GM10847 (cell line): Measurements from ENCODE around the gene CRIP3.

Experiments used
- POLR2A ChIP-seq: IDR thresholded peaks from 2 replicates; pipeline ENCODE4 v1.6.1; 2011; ENCODE audit not compliant: insufficient read length; ENCODE audit errors: extremely low read depth

CRIP3 gene

DNA sequence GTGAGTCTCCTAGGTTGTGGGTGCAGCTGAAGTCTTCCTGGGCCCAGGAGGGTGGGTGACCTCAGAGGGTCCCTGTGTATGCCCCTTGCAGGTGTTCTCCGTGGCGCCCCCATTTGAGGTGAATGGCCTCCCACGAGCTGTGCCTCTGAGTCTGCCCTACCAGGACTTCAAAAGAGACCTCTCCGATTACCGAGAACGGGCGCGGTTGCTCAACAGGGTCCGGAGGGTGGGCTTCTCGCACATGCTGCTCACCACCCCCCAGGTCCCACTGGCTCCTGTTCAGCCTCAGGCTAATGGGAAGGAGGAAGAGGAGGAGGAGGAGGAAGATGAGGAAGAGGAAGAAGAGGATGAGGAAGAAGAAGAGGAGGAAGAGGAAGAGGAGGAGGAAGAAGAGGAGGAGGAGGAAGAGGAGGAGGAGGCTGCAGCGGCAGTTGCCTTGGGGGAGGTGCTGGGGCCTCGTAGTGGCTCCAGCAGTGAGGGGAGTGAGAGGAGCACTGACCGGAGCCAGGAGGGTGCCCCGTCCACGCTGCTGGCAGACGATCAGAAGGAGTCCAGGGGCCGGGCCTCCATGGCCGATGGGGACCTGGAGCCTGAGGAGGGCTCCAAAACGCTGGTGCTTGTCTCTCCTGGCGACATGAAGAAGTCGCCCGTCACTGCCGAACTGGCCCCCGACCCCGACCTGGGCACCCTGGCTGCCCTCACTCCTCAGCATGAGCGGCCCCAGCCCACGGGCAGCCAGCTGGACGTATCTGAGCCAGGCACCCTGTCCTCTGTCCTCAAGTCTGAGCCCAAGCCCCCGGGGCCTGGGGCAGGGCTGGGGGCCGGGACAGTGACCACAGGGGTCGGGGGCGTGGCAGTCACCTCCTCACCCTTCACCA, 25.8 kb downstream of the CRIP3 start:
- no peak for TF ChIP-seq POLR2A

DNA sequence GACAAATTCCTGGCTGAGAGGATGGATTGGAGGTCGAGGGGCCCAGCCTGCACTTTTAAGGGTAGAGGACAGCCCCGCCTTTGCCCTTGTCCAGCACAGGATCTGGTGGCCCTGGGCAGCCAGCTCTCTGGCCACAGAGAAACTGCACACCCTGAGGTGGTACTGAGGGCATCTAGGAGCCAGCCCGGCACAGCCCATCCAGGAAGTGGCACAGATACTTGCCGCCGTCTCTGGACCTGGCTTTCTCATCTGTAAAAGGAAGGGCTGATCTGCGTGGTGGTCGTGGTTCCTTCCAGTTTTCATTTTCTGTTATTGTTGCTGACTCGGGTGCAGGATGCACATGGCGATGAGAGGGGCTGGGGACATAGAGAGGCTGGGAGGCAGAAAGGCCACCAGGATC, 26.6 kb downstream of the CRIP3 start:
- no peak for TF ChIP-seq POLR2A

DNA sequence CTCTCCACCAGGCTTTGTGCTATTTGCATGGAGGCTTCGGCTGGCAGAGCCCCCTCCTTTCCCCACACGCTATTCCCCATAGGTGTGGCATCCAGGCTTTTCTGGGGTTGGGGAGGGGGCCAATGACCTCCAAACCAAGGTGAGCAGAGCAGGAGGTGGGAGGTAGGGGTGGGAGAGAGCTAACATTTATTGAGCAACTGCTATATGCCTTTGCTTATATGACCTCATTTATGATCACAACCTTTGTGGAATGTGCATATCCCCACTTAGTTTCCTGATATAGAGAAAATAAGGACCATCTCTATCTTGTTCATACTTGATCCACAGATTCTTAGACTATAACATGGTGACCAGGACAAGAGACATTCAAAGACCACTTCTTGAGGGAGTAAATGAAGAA, 28.4 kb downstream of the CRIP3 start:
- no peak for TF ChIP-seq POLR2A

DNA sequence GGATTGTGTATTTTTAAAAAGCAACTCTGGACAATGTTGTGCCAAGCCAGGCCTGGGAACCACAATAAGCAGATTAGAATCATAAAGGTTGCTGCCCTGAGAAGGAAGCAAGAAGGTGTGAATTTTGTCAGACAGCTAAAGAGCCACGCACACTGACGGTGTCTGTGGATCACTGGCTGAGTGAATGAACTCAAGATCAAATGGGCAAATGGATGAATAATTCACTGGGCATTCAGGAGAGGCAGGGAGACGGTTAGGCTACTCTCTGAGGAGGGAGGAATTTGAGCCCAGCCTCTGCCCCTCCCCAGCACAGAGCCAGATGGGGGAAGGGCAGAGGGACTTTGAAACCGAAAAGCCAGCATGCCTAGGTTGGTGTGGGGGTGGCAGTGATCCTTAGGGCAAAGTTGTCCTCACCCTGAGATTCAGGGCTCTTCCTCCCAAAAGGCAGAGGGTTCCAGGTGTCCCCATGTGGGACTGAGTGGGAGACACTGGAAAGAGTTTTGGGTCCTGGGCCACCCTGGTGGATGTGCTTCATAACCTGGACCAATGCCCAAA, 30.0 kb downstream of the CRIP3 start:
- TF ChIP-seq POLR2A: no peak

DNA sequence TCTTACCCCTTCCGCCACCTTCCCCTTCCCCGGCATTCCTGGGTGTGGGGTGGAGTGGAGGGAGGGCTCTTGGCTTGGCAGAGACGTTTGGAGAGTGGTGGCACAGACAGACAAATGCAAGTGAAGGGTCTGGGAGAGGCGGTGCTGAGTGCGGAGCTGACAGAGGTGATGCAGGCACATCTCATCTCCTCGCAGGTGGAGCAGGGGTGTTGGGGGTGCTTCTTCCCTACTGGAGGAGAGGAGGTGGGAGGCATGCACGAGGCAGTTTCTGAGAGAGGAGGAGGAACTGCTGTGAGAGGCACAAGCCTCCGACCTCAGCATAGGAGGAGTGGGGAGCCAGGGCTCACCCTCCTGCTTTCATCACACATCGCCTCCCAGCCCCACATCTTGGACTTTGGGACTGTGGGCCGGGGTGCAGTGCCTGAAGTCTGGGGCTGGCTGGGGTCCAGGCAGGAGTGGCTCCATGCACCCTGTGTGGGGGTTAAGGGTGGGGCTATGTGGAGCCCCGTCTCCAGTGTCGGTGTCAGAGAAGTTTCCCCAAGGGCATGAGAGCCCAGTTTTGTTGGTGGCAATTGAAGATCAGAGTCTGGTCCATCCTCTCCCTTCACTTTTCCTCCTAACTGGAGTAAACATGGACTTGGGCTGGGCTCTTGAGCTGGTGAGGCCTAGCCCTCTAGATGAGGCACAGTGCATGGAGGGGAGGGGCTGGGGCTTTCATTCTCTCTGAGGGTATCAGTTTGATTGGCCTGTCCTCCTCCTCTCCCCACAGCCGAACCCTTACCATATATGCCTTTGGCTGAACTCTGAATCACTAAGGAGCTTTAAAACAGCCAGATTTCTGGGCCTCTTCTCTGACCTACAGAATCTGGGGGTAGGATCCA, 30.7 kb downstream of the CRIP3 start:
- no peak for TF ChIP-seq POLR2A

DNA sequence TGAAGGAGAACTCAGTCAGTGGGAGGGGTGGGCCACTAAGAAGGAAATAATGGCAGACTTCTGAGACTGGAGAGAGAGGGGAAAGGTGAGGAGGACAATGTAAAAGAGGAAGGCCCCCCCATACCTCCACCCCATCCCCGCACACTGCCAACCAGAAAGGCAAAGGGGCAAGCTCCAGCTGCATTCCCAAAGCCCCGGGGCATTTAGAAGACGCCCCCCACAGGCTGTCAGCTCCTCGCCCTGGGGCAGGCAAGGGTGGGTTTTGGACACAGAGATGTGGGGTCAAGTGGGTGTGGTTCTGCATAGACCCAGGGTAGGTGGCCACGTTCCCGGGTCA, 31.4 kb downstream of the CRIP3 start:
- no peak for TF ChIP-seq POLR2A

DNA sequence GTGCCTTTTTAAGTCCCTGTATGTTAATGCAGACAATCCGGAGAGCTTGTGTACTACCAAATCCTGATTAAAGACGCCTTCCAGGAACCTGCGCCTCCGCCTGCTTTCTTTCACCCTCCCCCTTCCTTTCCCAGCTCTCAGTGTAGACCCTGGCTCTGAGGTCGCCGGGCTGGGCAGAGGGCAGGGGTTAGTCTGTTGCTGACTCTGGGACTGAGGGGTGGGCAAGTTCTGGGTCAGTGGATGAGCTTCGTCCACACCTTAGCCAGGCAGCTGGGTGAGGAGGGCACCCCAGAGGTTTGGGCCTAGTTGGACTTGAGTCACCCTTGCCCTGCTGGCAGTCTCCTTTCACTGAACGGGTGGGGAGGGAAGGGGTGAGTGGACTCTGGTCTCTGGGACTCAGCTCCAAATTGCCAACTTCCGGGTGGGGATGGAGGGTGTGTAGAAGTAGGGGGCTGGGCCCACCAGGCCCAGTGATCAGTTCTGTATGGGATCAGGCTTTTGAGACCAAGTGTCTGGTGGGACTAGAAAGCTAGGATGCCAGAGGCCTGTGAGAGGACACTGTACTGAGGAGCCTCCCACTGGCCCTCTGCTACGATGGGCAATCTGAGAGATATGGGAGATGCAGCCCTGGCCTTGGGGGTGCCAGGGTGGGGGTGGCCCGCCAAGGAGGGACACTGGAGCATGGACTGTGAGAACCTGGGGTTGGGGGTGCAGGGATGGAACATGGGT, 31.9 kb downstream of the CRIP3 start:
- no peak for TF ChIP-seq POLR2A

DNA sequence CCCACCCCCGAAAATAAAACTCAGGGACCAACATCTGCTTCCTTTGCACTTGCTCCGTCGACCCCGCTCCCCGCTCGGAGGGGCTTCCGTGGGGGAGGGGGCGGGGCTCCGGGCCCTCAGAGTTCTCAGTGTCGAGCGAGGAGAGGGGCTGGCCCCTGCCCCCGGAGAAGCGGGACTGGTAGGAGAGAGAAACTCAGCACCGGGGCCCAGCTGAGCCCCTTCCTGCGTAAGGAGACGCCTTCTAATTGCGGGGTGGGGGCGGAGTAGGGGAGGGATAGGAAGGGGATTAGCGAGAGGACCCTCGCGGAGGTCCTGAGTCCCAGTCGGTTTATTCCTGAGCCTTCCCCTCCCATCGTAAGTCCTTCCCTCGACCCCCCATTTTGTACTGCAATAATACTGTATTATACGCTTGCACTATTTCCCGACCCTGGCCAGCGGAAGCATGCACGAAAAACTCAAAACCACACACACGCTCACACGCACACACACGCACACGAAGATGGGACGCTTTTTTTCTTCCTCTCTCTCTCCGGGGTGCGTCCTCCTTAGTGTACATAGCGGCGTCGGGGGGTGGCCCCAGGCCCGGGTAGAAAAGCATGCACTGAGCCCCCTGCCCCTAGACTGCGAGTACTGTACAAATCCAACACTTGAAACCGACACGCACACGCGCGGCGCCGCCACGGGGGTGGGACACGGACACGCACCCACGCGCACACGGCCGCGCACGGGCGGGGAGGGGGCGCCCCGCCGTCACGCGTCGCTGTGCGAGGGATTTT, 32.6 kb downstream of the CRIP3 start:
- no peak for TF ChIP-seq POLR2A

DNA sequence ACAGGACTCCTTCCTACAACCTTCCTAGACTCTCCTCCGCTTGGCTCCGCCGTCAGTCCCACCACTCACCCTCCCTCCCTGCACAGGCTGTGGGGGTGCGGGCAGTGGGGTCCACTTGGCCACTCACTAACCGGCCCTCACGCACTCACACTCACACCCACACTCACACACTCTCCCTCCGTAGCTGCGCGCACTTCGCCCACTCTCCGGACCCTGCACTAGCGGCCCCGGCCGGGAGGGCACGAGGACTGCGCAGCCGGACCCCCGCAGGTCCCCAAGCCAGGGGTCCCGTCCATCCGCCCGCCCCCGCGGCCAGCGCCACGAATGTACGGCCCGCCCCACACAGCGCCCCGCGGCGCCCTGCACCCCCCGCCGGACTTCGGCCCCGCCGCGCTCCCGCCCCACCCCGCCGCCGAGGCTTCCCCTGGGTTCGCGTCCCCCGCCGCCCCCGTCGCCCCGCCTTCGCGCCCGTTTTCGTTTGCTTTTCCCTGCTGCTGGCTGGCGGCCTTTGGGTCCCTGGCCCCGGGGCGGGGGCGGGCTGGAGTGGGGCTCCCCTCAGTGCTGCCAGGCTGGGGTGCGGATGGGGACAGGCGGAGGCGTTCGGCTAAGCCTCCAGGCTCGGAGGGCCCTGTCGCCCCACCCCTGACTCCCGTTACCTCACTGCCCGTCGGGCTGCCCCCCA, 33.6 kb downstream of the CRIP3 start:
- TF ChIP-seq POLR2A: no peak

DNA sequence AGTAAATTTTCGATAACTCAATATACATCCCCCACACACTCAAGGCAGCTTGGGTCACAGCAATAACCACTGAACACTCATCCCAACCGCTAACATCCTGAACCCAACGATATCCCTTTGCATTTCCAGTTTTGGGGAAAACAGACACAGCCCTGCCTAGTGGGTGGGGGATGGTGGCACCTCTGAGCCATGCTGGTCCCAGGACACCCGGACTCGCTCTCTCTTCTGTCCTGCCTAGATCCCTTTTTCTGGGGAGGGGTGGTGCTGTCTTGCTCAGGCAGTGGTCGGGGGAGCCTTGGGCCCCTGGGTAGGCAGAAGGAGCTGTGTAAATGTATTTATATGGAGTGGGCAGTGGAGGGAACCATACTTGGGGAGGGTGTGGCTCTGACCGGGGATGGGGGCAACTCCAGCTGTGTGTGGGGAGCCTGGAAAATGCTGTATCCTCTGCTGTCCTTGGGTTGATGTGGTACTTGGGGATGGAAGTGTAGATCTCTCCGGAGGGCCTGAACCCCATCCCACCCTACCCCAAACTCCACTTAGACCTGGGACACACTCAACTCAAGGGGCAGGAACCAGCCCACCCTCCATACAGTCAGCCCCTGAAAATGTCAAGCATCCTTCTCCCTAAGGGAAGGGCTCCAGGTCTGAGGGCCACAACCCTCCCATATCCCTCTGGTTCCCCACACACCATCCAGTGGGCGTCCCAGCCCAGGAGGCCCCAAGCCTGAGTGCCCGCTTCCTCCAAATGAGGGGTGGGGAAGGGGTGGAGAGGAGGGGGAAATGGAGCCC, 34.3 kb downstream of the CRIP3 start:
- TF ChIP-seq POLR2A: no peak

DNA sequence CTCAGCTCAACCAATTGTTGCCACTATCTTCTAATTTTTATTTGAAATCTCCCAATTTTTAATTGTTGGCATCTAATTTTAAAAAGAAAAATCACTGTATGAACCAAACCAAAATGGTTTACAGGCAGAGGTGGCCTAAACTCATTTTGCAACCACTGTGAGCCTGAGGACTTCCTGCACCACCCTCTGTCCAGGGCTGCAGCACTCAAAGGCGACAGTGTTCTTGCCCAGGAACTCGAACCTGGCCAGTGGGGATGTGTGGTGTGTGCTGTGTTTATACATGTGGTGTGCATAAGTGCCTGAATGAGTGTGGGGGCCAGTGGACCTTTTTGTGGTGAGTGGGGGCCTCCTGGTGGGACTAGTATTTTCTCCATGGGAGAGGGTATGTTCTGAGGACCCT, 34.9 kb downstream of the CRIP3 start:
- no peak for TF ChIP-seq POLR2A

DNA sequence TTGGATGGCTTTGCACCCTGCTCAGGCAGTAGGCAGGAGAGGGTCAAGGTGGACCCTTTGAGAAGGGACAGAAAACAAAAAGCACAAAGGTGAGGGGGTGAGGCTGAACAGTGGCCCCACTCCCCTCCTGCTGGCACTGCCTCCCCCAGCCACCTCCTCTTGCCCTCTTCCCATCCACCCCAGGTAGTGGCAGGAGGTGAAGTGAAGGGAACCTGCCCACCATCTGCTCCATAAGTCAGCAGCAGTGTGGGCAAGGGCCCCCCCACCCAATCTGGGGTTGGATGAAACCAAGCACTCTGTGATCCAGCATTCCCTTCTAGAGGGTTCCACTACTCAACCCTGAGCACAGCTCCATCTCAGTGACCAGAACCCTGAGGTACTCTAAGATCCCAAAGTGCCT, 36.7 kb downstream of the CRIP3 start:
- no peak for TF ChIP-seq POLR2A

DNA sequence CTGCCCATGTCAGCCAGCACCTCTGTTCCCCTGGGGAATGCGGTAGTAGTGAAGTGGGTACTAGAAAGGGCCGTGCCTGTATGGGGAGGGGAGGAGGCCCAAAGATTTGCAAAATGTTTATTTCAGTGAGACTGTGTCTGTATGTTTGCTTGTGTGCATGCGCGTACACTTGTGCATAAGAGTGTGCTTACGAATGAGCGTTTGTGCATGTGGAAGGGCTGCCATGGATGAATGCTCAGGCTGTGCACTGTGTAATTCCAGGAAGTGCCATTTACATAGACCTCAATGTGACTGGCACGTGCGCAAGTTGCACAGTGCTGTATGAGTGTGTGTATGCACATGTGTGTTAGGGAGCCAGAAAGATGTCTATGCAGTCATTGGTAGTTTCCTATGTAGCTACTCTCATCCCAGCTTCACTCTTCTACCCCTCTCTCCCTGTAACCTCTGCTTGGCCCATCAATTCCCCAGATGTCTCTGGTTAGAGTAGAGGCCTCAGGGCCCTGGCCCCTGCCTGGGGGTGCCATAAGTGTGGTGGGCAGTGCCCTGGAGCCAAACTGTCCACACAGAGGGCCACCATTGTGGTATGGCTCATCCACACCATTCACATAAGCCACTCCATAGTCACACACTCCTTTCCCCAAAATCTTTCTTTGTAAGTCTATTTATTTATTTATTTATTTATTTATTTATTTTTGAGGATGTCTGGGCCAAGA, 37.4 kb downstream of the CRIP3 start:
- no peak for TF ChIP-seq POLR2A
